ENCODE data around the gene NKAIN4.
"Not testable (repeated sequence)": the region's sequence is repeated elsewhere in the genome, so short reads cannot be mapped to it uniquely, and the experiment has no call there.

Gene NKAIN4

DNA sequence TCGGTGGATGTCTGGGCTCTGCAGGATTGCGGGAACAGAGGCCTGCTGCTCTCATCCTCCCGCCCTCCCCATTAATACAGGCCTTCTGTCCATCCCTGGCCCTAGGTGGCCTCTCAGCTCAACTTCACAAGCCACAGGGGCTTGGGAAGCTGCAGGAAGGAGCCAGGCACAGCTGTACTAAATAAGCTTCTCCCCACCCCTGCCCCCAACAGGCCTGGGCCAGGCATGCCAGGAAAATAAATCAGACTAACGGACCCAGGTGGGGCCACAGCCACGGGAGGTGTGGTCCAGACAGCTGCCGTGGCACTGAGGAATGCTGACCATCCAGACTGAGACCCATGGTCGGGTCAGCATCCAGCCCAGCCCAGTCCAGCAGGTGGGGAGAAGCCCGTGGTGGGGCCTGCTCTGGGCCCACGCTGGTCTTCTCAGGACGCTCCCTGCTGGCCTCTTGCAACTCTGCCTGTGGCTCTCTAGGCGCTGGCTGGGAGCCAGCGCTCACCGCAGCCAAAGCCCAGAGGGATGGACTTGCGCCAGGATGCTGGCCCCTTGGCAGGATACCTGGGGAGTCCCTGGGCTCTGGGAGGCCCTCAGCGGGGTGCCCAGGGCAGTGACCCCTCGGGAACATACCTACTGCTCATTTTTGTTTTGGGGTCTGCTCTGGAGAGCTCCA is 29.7 kb downstream of the NKAIN4 start:
- no peak overlapping the region for H3K9ac ChIP-seq (ENCODE audit: low read length)
- peaks cover 30% of the 10 kb centered on the region for H3K27me3 ChIP-seq (ENCODE audit: control insufficient read depth, insufficient read depth, low read length)
- H3K4me3 ChIP-seq (ENCODE audit: low read length): no peak overlapping the region

DNA sequence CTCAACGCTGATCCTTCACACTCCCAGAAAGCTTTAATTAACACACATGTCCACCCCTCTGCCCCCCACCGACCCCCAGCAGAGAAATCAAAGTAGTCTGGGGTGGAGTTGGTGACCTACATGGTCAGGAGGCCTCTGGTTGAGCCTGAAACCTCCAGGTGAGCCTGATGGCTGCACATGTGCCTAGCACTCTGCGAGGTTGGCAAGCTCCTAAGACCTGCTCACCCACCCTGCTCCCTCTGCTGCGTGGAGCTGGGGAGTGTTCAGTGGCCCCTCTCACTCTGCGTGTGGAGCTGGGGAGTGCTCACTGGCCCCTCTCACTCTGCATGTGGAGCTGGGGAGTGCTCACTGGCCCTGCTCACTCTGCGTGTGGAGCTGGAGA is 30.4 kb downstream of the NKAIN4 start:
- Histone ChIP-seq H3K4me1 (ENCODE audit: control insufficient read depth, insufficient read depth, low read length) (no peaks in the 10 kb centered on the region), H3K9ac (ENCODE audit: low read length) (no peak overlapping the region), H3K4me3 (ENCODE audit: low read length) (no peak overlapping the region), H3K36me3 (ENCODE audit: control insufficient read depth, insufficient read depth, low read length) (no peaks in the 10 kb centered on the region), H3K27me3 (ENCODE audit: control insufficient read depth, insufficient read depth, low read length) (peaks cover 25% of the 10 kb centered on the region), H3K9me3 (ENCODE audit: control insufficient read depth, low read length) (no peaks in the 10 kb centered on the region)

More for the DNA sequence above, 29.7 kb downstream of the NKAIN4 start:
- no peaks in the 10 kb centered on the region for H3K9me3 ChIP-seq (ENCODE audit: control insufficient read depth, low read length)
- H3K36me3 ChIP-seq (ENCODE audit: control insufficient read depth, insufficient read depth, low read length): no peaks in the 10 kb centered on the region
- H3K4me1 ChIP-seq (ENCODE audit: control insufficient read depth, insufficient read depth, low read length): no peaks in the 10 kb centered on the region

DNA sequence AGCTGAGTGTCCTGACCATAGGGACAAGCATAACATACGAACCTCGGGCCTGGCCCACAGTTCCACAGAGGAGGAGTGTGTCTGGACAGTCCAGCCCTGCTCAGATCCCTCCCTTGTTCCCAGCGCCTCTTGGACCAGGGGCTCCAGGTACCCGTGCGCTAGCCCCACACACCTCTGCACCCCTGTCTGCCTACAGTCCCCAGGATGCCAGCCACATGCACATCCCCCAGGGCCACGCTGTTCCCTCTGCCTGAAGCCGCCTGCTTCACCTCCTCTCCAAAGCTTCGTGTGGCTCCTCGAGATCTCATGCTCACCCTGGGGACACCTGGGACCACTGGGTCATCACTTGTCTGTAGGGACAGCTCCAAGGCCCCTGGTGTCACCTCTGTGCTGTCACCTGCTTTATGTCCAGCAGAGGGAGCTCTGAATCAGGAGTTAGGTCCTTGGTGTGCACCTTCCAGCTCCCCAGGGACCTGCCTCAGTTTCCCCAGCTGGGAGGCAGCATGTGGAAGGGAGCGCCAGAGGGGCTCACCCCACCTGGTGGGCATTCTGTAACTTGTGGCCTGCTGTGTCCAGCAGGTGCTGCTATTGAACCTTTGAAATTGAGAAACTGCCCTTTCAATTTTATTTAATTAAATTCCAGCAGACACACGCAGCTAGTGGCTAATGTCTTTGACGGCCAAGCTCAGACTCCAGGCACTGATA is 31.0 kb downstream of the NKAIN4 start:
- H3K27me3 ChIP-seq (ENCODE audit: control insufficient read depth, insufficient read depth, low read length): peaks cover 20% of the 10 kb centered on the region

DNA sequence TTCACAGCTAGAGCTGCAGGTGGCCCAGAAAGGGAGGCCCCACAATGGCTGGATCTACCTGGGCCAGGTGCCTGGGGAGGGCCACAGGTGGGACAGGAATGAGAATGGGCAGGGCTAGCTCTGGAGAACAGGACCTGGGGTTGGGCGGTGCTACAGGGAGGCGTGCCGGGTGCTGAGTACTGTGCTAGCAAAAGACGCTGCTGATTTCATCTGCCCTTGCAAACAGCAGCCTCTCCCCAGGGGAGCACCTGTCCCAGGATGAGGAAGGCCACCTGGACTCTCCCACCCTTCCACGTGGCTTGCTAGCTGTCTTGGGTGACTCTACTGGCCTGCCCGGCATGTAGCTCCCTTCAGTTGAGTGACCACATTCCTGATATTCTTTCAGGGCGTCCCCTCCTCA is 31.7 kb downstream of the NKAIN4 start:
- no peak overlapping the region for H3K9ac ChIP-seq (ENCODE audit: low read length)
- no peaks in the 10 kb centered on the region for H3K4me1 ChIP-seq (ENCODE audit: control insufficient read depth, insufficient read depth, low read length)
- H3K9me3 ChIP-seq (ENCODE audit: control insufficient read depth, low read length): no peaks in the 10 kb centered on the region
- H3K36me3 ChIP-seq (ENCODE audit: control insufficient read depth, insufficient read depth, low read length): no peaks in the 10 kb centered on the region
- no peak overlapping the region for H3K4me3 ChIP-seq (ENCODE audit: low read length)
- H3K27me3 ChIP-seq (ENCODE audit: control insufficient read depth, insufficient read depth, low read length): peaks cover 20% of the 10 kb centered on the region

More for the DNA sequence above, 31.0 kb downstream of the NKAIN4 start:
- no peak overlapping the region for H3K4me3 ChIP-seq (ENCODE audit: low read length)
- no peak overlapping the region for H3K9ac ChIP-seq (ENCODE audit: low read length)
- no peaks in the 10 kb centered on the region for H3K4me1 ChIP-seq (ENCODE audit: control insufficient read depth, insufficient read depth, low read length)
- no peaks in the 10 kb centered on the region for H3K9me3 ChIP-seq (ENCODE audit: control insufficient read depth, low read length)
- no peaks in the 10 kb centered on the region for H3K36me3 ChIP-seq (ENCODE audit: control insufficient read depth, insufficient read depth, low read length)

DNA sequence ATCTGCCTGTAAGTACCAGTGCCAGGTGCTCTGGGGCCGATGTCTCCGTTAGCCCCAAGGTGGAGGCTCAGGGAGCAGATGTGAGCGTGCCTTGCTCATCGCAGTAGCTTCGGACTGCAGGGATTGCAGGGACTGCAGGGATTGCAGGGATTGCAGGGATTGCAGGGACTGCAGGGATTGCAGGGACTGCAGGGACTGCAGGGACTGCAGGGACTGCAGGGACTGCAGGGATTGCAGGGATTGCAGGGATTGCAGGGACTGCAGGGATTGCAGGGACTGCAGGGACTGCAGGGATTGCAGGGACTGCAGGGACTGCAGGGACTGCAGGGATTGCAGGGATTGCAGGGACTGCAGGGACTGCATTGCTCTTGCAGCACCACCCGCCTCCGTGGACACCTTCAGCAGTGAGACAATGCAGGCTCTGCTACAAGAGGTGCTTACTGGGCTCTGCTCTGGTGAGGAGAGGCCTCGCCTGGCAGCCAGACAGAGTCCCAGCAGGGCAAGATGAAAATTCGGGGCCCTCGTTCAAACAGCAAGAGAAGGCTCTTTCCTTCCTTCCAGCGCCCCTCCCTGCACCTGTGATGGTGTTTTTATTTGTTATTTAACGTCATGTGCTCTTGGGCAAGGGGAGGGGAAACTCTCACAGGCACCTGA is 32.7 kb downstream of the NKAIN4 start:
- not testable (repeated sequence) for H3K36me3 ChIP-seq (ENCODE audit: control insufficient read depth, insufficient read depth, low read length); H3K4me3 ChIP-seq (ENCODE audit: low read length); H3K4me1 ChIP-seq (ENCODE audit: control insufficient read depth, insufficient read depth, low read length); H3K9ac ChIP-seq (ENCODE audit: low read length); H3K9me3 ChIP-seq (ENCODE audit: control insufficient read depth, low read length)
- H3K27me3 ChIP-seq (ENCODE audit: control insufficient read depth, insufficient read depth, low read length): peaks cover 17% of the 10 kb centered on the region

DNA sequence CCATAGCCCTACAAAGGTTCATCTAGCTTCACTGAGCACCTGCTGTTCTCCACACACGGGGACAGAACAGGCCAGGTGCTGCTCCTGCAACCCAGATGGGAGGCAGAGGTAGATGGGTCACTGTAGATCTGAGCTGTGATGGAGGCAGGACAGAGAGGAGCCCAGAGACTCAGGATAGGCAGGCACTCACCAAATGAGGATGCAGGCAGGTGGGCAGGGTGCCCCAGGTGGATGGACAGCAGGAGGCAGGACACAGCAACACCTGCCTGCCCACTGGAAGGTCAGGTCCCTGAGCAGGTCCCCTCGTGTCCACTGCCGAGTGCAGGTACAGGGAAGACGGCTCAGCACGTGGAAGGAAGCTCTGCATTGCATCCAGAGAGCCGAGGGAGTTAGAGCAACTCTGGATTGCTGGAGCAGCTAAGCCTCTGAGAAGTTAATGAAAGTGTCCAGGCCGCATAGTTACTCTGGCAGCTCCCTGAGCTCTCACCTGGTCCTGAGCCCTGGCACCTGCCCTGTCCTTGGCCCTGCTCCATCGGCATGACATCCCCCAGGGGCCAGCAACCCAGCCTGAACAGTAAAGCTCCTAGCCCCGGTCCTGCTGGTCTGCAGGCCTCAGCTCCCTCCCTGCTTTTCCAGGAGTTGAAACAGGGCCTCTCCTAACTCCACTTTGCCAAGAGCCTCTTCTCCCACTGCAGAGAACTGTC is 33.4 kb downstream of the NKAIN4 start:
- H3K36me3 ChIP-seq (ENCODE audit: control insufficient read depth, insufficient read depth, low read length): no peaks in the 10 kb centered on the region
- H3K9ac ChIP-seq (ENCODE audit: low read length): no peak overlapping the region
- peaks cover 5% of the 10 kb centered on the region for H3K4me1 ChIP-seq (ENCODE audit: control insufficient read depth, insufficient read depth, low read length)
- no peaks in the 10 kb centered on the region for H3K9me3 ChIP-seq (ENCODE audit: control insufficient read depth, low read length)
- no peak overlapping the region for H3K4me3 ChIP-seq (ENCODE audit: low read length)
- H3K27me3 ChIP-seq (ENCODE audit: control insufficient read depth, insufficient read depth, low read length): peaks cover 17% of the 10 kb centered on the region

DNA sequence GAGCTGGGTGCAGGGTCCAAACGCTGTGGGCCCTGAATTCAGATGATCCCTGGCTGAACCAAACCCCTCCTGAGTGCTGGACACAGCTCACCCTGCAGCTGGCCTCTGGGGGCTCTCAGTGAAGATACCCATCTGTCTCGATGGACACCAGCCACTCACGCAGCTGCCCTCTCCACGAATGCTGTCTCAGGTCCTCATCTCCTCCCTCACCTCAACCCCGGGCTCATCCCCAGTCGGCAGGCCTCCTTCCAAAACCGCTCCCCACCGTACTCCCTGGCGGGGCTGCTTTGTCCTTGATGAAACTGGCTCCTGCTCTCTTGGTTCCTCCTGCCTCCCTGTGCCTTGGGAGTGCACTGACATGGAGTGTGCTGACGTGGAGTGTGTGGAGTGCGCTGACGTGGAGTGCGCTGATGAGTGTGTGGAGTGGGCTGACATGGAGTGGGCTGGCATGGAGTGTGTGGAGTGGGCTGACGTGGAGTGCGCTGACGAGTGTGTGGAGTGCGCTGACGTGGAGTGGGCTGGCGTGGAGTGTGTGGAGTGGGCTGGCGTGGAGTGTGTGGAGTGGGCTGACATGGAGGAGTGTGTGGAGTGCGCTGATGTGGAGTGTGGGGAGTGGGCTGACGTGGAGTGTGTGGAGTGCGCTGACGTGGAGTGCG is 34.3 kb downstream of the NKAIN4 start:
- H3K9me3 ChIP-seq (ENCODE audit: control insufficient read depth, low read length): no peaks in the 10 kb centered on the region

DNA sequence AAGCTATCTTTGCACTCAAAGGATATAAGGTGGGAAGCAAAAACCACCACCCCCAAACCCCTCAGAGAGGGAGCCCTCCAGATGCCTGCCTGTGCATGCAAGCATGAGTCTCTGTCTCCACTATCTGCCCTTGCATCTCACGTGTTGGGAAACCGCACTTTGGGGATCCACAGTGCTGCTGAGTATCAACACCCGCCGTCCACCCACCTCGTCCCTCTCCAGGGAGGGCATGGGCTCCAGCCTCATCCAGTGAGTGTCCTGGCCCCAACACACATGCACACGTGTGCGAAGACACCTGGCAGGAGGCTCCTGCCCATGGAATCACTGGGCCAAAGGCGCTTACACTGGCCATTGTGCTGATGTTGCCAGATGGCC is 34.8 kb downstream of the NKAIN4 start:
- H3K9ac ChIP-seq (ENCODE audit: low read length): no peak overlapping the region
- peaks cover 13% of the 10 kb centered on the region for H3K4me1 ChIP-seq (ENCODE audit: control insufficient read depth, insufficient read depth, low read length)
- no peaks in the 10 kb centered on the region for H3K9me3 ChIP-seq (ENCODE audit: control insufficient read depth, low read length)
- H3K27me3 ChIP-seq (ENCODE audit: control insufficient read depth, insufficient read depth, low read length): peaks cover 17% of the 10 kb centered on the region
- no peak overlapping the region for H3K4me3 ChIP-seq (ENCODE audit: low read length)
- H3K36me3 ChIP-seq (ENCODE audit: control insufficient read depth, insufficient read depth, low read length): no peaks in the 10 kb centered on the region

More for the DNA sequence above, 34.3 kb downstream of the NKAIN4 start:
- no peak overlapping the region for H3K9ac ChIP-seq (ENCODE audit: low read length)
- H3K4me1 ChIP-seq (ENCODE audit: control insufficient read depth, insufficient read depth, low read length): peaks cover 7% of the 10 kb centered on the region
- H3K36me3 ChIP-seq (ENCODE audit: control insufficient read depth, insufficient read depth, low read length): no peaks in the 10 kb centered on the region
- no peak overlapping the region for H3K4me3 ChIP-seq (ENCODE audit: low read length)
- H3K27me3 ChIP-seq (ENCODE audit: control insufficient read depth, insufficient read depth, low read length): peaks cover 17% of the 10 kb centered on the region

DNA sequence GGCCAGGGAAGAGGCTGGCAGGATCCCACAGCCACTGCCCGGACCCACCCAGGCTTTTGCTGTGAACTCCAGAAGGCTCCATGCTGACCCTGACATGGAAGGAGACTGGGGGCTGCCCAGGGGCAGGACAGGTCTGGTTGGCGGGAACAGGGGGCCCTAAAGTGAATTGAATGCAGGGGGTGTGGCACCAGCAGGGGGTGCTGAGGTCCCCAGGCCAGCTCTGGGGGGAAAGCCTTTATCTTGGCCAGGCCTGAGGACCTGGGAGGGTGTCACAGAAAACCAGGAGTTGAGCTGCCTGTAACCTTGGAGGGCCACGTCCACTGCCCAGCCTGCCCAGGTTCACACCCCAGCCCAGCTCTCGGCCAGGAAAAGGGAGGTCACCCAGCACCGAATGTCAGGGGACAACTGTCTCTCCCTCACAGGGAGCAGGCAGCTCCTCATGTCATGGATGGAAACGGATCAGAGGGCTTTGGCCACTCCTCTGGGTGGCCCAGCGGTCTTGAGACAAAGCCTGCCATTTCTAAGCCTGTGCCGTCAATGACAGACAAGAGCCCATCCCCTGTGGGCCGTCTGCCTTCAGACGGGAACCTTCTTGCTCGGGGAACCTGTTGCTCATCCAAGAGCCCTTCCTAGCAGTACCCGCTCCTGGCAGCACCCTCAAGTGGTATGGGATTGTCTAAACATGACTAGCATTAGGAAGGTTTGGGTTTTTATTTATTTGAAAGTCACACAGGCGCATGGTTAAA is 35.4 kb downstream of the NKAIN4 start:
- H3K9me3 ChIP-seq (ENCODE audit: control insufficient read depth, low read length): no peaks in the 10 kb centered on the region
- peaks cover 17% of the 10 kb centered on the region for H3K27me3 ChIP-seq (ENCODE audit: control insufficient read depth, insufficient read depth, low read length)
- no peak overlapping the region for H3K4me3 ChIP-seq (ENCODE audit: low read length)
- H3K36me3 ChIP-seq (ENCODE audit: control insufficient read depth, insufficient read depth, low read length): no peaks in the 10 kb centered on the region
- no peak overlapping the region for H3K9ac ChIP-seq (ENCODE audit: low read length)
- H3K4me1 ChIP-seq (ENCODE audit: control insufficient read depth, insufficient read depth, low read length): peaks cover 18% of the 10 kb centered on the region

DNA sequence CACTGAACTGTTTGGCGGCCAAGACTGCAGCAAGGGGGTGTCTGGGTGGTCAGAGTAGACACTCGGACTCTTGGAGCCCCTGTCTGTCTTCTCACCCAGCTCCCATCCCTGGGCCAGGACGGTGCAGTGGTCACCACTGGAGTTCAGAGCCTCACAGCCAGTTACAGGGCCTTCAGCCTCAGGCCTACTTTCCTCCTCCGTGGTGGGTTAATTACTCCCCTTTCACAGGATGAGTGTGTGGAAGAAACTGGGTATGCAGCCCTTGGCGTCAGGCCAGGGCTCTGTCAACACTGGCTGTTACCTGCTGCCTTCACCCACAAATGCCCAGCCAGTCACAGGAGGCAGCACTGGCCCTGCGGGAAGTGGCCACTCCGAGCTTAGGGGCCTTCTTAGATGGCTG is 36.6 kb downstream of the NKAIN4 start:
- Histone ChIP-seq H3K9ac (ENCODE audit: low read length) (no peak overlapping the region), H3K4me3 (ENCODE audit: low read length) (no peak overlapping the region), H3K36me3 (ENCODE audit: control insufficient read depth, insufficient read depth, low read length) (no peaks in the 10 kb centered on the region), H3K4me1 (ENCODE audit: control insufficient read depth, insufficient read depth, low read length) (peaks cover 18% of the 10 kb centered on the region), H3K9me3 (ENCODE audit: control insufficient read depth, low read length) (no peaks in the 10 kb centered on the region), H3K27me3 (ENCODE audit: control insufficient read depth, insufficient read depth, low read length) (peaks cover 12% of the 10 kb centered on the region)

DNA sequence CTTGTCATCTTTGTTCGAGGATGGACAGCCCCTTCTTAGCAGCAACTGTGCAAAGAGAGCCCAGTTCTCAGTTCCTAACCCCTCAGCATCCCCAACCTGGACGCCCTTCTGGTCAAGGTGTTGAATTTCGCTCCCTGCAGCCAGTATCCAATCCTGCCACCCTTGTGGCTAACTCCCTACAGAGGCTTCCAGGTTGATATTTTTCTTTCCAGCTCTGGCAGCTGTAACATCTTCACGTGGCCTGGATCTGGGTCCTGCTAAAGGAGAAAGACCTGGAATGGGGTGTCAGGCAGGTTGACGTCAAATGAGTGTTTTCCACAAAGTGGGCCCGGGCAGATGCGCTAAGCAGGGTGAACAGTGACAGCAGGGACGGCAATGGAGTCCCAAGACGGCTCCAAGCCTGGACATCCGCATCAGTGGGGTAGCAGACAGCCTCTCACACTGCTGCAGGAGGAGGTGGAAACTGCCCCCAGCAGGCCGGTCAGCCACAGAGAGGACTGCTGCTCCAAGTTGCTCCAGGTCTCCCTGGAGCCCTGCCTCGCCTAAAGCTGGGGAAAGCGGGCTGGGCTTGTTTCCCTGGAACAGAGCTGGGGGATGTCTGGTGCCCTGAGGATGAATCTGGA is 37.3 kb downstream of the NKAIN4 start:
- Histone ChIP-seq H3K27me3 (ENCODE audit: control insufficient read depth, insufficient read depth, low read length) (peaks cover 10% of the 10 kb centered on the region), H3K9me3 (ENCODE audit: control insufficient read depth, low read length) (no peaks in the 10 kb centered on the region), H3K4me3 (ENCODE audit: low read length) (peak overlapping the region; percentile 22), H3K36me3 (ENCODE audit: control insufficient read depth, insufficient read depth, low read length) (no peaks in the 10 kb centered on the region), H3K4me1 (ENCODE audit: control insufficient read depth, insufficient read depth, low read length) (peaks cover 18% of the 10 kb centered on the region), H3K9ac (ENCODE audit: low read length) (peak overlapping the region; percentile 78)

Data from mucosa of stomach (tissue), 1 donor.